GM10266 (cell line): Measurements from ENCODE around the gene RMDN3.

Experiments
- DNase-seq: peaks from one replicate; pipeline ENCODE4 v3.0.0; 2012; ENCODE audit errors: extremely low spot score
- TF ChIP-seq, protein P1 (sequence below): IDR thresholded peaks from 2 replicates; pipeline ENCODE4 v1.5.1; 2012; ENCODE audit warnings: mild to moderate bottlenecking, low read depth; ENCODE audit not compliant: control insufficient read depth, insufficient read depth; ENCODE audit errors: missing control alignments

Gene RMDN3

DNA sequence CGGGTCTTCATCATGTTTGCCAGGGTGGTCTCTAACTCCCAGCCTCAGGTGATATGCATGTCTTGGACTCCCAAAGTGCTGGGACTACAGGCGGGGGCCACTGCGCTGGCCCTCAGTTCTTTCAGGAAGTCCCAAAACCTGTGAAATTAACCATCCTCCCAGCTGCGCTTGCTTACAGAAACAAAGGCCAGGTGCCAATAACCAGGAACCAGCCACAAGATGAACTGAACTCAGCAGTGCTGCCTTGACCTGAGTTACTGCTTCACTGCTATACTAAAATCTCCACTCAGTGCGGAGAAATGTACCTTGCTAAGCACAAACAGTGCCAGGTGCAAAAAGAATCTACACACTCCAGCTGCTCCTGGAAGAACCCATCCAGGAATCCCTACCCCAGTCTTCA lies 4.9 kb upstream of the RMDN3 start:
- DNase-seq: no peak
- TF ChIP-seq, protein P1, sequence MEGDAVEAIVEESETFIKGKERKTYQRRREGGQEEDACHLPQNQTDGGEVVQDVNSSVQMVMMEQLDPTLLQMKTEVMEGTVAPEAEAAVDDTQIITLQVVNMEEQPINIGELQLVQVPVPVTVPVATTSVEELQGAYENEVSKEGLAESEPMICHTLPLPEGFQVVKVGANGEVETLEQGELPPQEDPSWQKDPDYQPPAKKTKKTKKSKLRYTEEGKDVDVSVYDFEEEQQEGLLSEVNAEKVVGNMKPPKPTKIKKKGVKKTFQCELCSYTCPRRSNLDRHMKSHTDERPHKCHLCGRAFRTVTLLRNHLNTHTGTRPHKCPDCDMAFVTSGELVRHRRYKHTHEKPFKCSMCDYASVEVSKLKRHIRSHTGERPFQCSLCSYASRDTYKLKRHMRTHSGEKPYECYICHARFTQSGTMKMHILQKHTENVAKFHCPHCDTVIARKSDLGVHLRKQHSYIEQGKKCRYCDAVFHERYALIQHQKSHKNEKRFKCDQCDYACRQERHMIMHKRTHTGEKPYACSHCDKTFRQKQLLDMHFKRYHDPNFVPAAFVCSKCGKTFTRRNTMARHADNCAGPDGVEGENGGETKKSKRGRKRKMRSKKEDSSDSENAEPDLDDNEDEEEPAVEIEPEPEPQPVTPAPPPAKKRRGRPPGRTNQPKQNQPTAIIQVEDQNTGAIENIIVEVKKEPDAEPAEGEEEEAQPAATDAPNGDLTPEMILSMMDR: no peak

DNA sequence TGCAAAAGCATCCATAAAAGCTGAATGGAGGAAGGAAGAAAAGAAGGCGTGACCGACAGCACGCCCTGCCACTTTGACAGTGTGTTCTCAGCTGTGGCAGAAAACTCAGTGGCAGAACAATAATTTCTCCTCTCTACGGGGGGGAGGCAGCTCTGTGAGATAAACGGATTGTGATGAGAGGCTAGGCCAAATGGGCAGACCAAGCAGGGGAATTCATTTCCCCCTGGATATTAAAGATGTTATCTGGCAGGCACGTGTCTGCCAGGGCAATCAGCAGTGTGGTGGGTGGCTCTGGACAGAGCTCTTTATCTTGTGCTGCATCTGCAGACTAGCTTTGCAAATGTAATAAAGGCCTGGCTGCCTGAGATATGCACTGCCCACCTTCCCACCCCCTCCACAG lies 1.9 kb upstream of the RMDN3 start:
- TF ChIP-seq, protein P1: no peak
- DNase-seq: no peak

DNA sequence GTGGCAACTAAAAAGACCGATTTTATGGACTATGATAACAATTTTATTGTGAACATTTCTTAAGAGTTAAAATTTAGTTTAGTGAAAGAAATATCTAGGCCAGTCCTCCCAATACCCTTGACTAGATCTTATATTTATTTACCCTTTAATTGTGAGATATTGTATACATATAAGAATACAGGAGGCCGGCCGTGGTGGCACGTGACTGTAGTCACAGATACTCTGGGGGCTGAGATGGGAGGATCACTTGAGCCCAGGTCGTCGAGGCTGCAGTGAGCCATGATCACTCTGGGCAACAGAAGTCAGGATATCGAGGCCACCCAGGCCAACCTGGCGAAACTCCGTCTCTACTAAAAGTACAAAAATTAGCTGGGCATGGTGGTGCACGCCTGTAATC lies 756 bp upstream of the RMDN3 start:
- no peak for DNase-seq

DNA sequence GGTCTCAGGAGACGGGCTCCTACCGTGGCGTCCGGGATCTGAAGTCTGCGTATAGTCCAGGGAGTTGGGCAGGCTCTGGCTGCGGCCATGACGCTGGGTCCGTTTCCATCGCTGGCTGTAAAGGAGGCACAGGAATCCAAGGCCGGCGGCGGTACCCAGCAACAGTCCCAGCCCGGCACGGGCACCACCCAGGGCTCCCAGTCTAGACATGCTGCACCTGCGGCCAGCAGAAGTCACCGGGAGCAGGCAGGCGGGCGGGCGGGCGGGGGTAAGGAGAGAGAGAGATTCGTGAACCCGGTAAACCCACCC lies 526 bp downstream of the RMDN3 start:
- TF ChIP-seq, protein P1: no peak
- DNase-seq: no peak

More for the DNA sequence above, 756 bp upstream of the RMDN3 start:
- TF ChIP-seq, protein P1: no peak

DNA sequence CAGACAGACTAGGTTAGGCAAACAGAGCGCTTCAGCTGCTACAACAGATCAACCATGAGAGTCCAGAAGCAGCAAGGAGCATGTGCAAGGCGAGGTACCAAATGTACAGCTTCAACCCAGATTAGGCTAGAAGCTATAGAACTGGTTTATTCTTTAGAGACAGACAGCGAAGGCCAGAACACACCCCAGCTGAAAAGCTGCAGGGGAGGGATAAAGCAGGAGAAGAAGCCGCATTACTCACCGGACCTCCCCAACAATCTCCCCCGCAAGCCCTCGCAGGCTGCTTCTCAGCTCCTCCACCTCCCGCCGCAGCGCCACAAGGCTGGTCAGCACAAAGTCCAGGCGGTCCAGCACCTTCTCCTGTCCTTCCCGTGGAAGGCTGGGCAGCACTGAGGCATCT lies 3.3 kb downstream of the RMDN3 start:
- TF ChIP-seq, protein P1: no peak

DNA sequence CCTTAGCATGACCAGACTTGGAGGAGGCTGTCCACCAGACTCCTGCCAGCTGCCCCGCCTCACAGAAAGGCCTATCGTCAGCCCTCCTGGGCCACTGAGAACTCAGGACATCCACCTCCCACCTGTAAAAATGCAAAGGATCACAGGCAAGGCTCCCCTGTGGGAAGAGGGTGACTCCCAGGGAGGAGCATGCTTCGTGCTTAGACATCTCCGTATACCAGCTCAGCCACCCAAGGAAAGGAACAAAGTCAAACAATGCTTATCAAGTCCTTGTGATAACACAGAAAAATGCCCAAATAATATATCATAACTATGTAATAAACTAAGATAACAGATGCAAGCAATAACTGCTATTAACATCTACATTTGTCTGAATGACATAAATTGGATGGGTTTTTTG lies 4.2 kb downstream of the RMDN3 start:
- DNase-seq: no peak
- TF ChIP-seq, protein P1: no peak

More for the DNA sequence above, 3.3 kb downstream of the RMDN3 start:
- no peak for DNase-seq

DNA sequence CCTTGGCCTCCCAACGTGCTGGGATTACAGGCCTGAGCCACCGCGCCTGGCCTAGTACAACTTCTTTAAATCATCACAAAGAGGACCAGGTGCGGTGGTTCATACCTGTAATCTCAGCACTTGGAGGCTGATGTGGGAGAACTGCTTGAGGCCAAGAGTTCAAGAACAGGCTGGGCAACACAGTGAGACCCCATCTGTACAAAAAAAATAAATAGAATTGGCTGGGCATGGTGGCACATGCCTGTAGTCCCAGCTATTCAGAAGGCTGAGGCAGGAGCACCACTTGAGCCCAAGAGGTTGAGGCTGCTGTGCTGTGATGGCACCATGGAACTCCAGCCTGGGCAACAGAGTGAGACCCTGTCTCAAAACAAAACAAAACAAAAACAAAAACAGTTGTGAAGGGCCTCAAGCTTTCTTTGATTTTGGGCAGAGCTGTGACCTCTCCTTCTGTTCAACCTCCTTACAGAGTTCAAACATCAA lies 5.9 kb downstream of the RMDN3 start:
- TF ChIP-seq, protein P1: no peak
- no peak for DNase-seq
